GM06990 (cell line): ENCODE data around the gene ARHGEF37.
A peak's percentile ranks its signal among the peaks of the same experiment; 100 is the strongest.

Experiments
- DNase-seq: peaks from one replicate; pipeline ENCODE4 v3.0.0-alpha.2; 2011; ENCODE audit not compliant: insufficient read length; ENCODE audit errors: extremely low read depth
- H3K27me3 ChIP-seq: replicated peaks from 2 replicates; pipeline ENCODE4 v1.6.0; 2011; ENCODE audit warnings: low read length; ENCODE audit not compliant: control insufficient read depth, insufficient read depth
- H3K36me3 ChIP-seq: 2 replicates; pipeline ENCODE4 v1.5.1; 2011; ENCODE audit warnings: low read length; ENCODE audit not compliant: control insufficient read depth, insufficient read depth
- H3K4me3 ChIP-seq: replicated peaks from 2 replicates; pipeline ENCODE4 v1.5.1; 2011; ENCODE audit warnings: low read depth, mild to moderate bottlenecking, control low read depth, low read length
- TF ChIP-seq, protein P1 (sequence below): IDR thresholded peaks from 2 replicates; pipeline ENCODE4 v1.5.1; 2011; ENCODE audit warnings: low read length, control low read depth, mild to moderate bottlenecking, inconsistent platforms; ENCODE audit not compliant: insufficient read depth, poor library complexity, severe bottlenecking

ARHGEF37 gene

GRCh38 chr5:149651686-149652085 is 70.4 kb downstream of the ARHGEF37 start:
- H3K36me3 ChIP-seq, result no peaks in the 10 kb centered on the region
- TF ChIP-seq, protein P1, sequence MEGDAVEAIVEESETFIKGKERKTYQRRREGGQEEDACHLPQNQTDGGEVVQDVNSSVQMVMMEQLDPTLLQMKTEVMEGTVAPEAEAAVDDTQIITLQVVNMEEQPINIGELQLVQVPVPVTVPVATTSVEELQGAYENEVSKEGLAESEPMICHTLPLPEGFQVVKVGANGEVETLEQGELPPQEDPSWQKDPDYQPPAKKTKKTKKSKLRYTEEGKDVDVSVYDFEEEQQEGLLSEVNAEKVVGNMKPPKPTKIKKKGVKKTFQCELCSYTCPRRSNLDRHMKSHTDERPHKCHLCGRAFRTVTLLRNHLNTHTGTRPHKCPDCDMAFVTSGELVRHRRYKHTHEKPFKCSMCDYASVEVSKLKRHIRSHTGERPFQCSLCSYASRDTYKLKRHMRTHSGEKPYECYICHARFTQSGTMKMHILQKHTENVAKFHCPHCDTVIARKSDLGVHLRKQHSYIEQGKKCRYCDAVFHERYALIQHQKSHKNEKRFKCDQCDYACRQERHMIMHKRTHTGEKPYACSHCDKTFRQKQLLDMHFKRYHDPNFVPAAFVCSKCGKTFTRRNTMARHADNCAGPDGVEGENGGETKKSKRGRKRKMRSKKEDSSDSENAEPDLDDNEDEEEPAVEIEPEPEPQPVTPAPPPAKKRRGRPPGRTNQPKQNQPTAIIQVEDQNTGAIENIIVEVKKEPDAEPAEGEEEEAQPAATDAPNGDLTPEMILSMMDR, result no peak
- no peak overlapping the region for H3K4me3 ChIP-seq
- no peak for DNase-seq
- H3K27me3 ChIP-seq, result no peaks in the 10 kb centered on the region

- H3K4me3 ChIP-seq, result no peak overlapping the region
- TF ChIP-seq, protein P1, result no peak
- no peaks in the 10 kb centered on the region for H3K27me3 ChIP-seq
- no peaks in the 10 kb centered on the region for H3K36me3 ChIP-seq
- no peak for DNase-seq
These were observed 71.4 kb downstream of the ARHGEF37 start for GRCh38 chr5:149652697-149653096.

DNA sequence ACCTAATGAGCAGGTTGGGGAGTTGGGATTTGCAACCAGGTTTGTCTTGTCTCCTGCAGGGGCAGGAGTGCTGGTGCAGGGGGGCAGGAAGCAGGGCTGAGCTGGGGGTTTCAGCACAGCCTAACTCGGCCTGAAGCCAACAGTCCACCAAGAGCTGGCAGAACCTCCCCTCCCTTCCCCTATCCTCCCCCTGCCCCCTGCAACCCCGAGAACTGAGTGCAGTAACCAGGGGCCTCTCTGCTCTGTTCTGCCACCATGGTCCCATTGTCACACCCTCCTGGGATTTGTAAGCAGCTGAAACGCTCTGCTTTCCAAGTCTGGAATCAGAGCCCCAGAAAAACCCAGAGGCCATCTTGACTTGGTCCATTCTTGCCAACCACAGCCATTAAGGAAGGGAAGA is 72.9 kb downstream of the ARHGEF37 start:
- Histone ChIP-seq H3K27me3 (no peaks in the 10 kb centered on the region), H3K36me3 (no peaks in the 10 kb centered on the region), H3K4me3 (no peak overlapping the region)
- TF ChIP-seq, protein P1, result no peak
- no peak for DNase-seq

DNA sequence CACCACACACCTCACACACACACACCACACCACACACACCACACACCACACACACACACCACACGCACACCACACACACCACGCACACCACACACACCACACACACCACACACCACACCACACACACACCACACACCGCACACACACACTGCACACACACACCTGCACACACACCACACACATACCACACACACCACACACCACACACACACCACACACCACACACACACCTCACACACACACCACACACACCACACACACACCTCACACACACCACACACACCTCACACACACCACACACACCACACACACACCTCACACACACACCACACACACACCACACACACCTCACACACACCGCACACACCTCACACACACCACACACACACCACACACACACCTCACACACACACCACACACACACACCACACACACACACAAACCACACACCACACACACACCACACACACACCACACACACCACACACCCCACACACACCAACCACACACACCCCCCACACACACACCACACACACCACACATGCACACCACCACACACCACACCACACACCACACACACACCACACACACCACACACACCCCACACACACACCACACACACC is 73.7 kb downstream of the ARHGEF37 start:
- H3K27me3 ChIP-seq, result no peaks in the 10 kb centered on the region
- H3K4me3 ChIP-seq, result no peak overlapping the region
- DNase-seq, result no peak
- H3K36me3 ChIP-seq, result no peaks in the 10 kb centered on the region
- TF ChIP-seq, protein P1, result no peak

GRCh38 chr5:149656576-149657182 is 75.4 kb downstream of the ARHGEF37 start:
- Histone ChIP-seq H3K27me3 (no peaks in the 10 kb centered on the region), H3K36me3 (no peaks in the 10 kb centered on the region), H3K4me3 (no peak overlapping the region)
- DNase-seq, result no peak
- TF ChIP-seq, protein P1, result peak; percentile 84

DNA sequence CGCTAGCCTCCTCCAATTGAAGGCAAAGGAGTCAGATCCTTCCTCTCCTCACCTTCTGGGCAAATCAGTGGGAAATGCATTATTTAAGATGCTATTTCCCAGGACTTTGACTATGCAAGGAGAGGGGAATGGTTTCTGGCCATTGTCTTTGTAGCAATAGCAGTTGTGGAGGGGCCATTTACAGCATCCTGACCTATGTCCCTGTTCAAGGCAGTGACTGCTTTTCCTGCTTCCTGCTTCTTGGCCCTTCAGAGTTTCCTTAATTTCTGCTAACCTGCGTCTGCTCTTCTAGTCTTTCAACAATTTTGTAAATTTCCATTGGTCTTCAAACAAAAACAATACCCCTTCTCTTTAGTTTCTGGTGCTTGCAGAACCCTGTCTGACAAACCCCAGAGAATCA is 76.0 kb downstream of the ARHGEF37 start:
- TF ChIP-seq, protein P1, result no peak
- no peak for DNase-seq
- no peak overlapping the region for H3K4me3 ChIP-seq
- no peaks in the 10 kb centered on the region for H3K36me3 ChIP-seq
- no peaks in the 10 kb centered on the region for H3K27me3 ChIP-seq
